HTR-8/SVneo (cell line): ENCODE measurements around the gene TMEM266.

ENCODE experiments used
- DNase-seq: peaks from one replicate; pipeline ENCODE4 v3.0.0; 2011; ENCODE audit warnings: low spot score, mixed read lengths; ENCODE audit not compliant: insufficient read length
- FAIRE-seq: peaks from 2 replicates; lab custom pipeline; 2011; peaks lifted over from hg19 to GRCh38; lab: Jason Lieb, UNC

Gene TMEM266

DNA sequence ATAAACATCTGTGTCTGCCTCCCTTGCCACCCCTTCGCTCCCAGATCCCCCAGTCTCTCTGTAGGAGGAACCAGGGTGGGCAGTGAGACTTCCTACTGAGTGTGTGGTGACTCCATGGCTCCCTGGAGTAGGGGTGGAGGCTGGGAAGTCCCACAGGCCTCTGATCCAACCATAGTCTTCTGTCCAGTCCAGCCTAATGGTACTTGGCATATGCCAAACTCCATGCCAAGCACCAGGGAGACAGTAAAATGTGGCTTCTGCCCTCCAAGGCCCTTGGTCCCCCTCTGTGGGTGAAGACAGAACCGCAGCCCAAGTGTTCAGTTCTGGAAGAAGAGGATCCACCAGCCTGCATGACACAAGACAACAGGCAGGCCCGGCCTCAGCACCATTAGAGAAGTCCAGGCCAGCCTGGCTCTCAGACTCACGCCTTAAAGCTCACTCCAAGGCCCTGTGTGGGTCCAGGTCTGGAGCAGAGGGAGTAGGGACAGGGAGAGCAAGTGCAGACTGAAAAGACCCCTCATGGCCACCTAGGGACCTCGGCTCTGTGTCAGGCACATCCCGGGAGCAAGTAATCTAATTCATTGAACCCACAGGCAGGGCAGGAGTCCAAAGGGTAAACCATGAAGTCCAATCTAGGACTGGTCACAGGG, 138.8 kb downstream of the TMEM266 start:
- DNase-seq (no peak), FAIRE-seq (no peak)

DNA sequence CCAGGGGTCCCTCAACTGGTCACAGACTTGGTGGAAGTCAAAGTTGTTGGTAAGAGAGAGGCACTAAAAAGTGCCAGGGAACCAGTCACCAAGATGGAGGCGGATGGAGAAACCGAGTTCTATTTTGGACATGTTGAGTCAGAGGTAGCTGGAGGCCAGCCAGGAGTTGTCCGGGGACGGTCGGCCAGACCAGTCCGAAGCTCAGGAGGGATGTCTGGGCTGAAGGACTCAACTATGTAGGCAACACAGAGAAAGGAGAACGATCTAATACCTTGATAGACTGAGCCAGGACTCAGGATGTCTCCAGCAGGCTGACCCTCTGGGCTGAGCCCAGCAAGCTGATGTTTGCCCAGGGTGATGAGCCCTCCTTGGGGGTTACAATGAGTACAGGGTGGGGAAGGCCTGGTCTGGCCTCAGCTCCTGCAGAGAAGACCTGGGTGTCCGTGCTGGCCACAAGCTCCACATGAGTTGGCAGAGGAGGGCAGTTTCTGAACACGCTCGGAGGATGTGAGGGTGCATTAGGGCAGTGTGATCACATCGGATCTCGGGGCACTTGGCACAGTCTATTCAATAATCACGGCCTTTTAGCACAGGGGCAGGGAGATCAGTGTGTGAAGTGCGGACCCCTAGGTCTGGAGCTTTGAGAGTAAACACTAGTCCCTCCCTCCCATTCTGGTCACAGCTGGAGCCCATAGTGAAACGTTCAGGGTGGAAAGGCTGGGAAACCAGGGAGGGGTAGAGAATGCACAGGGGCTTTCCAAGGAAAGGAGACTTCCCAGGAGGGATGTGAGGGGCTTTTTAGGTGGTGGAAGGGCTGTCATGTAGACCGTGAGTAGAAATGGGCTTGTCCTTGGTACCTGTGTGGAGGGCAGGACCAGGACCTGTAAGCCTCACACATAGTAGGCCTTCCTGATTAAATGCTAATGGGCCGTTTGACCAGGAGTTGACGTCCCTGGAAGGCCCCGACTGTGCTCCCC, 139.6 kb downstream of the TMEM266 start:
- DNase-seq (no peak), FAIRE-seq (no peak)

DNA sequence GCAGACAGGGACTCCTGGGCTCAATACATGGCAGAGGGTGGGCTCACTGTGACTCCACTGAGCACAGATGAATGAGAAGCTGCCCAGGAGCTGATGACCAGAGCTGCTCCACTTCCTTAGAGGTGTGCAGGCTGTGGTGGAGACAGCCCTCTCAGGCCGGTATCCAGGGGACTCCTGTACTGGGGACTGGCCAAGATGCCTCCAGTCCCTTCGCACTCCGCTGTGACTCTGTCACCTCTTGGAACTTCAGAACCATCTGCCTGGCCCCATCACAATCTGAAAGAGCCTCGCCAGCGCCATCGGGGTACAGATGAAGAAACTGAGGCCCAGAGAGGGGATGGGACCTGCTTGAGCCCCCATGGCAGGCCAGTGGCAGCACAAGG, 140.3 kb downstream of the TMEM266 start:
- DNase-seq, result no peak
- FAIRE-seq, result no peak

DNA sequence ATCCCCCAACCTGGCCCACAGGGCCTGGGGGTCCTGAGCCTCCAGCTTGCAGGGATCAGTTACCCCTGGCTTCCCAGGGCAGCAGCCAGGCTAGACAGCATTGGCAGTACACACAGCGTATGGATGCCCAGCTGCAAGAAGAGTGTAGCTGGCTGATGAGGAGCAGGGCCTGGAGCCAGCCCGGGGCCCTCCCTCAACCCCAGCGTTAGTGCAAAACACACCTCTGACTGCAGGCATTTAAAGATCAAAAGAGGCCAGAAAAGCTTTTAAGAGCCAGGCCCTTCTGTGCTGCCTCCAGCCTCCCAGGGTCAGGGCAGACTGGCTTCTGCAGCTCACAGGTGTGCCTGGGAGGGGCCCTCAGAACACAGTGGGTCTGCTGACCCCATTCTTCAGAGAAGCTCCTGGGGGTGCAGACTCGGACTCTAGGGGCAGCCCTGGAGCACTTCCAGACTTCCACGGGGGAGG, 140.9 kb downstream of the TMEM266 start:
- no peak for DNase-seq
- FAIRE-seq, result no peak

DNA sequence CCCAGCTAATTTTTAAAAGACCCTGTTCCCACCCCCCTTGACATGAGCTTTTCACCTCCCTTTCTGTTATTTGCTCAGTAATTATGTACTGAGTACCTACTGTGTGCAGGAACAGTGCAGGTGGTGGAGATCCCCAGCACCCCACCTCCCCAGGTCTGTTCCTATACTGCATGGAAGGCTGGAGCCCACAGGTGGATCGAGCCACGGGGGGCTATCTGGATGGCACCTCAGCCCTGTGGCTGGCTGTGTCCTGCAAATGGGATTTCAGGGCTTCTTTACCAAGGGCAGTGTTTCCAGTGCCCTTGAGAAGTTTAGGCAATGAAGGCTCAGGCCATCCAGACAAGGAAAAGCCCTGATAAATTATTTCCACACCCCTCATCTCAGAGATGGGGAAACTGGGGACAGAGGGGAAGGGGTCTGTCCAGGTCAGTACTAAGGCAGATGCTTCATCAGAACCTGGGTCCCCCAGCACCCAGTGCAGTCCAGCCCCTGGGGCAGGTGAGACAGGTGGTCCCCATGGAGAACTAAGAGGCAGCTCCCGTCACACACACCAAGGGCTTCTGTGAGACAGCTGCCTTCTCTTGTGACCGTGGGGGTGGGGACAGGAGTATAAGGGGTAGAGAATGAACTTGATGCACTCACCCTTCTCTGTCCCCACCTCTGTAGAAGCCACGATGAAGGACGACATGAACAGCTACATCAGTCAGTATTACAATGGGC, 141.9 kb downstream of the TMEM266 start:
- DNase-seq (no peak), FAIRE-seq (no peak)

DNA sequence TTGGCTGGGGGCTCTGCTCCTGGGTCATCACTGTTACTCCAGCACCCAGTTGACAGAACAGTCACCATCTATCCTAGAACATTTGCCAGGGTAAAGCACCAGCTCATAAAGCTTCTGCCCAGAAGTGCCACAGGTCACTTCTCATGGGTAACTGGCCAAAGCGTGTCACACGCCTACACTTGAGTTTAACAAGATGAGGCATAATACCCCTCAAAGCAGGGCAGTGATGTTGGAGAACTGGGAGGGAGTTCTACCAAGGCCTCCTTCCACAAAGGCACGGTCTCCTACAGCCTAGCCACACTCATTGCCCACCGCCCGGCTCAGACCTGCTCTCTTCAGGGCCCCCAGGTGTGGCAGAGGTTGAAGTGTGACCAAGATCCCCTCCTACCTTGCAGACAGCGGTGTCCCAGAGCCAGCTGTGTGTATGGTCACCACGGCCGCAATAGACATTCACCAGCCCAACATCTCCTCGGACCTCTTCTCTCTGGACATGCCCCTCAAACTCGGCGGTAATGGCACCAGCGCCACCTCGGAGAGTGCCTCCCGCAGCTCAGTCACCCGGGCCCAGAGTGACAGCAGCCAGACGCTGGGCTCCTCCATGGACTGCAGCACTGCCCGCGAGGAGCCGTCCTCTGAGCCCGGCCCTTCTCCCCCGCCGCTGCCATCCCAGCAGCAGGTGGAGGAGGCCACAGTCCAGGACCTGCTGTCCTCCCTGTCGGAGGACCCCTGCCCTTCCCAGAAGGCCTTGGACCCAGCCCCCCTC, 143.7 kb downstream of the TMEM266 start:
- no peak for DNase-seq
- no peak for FAIRE-seq

DNA sequence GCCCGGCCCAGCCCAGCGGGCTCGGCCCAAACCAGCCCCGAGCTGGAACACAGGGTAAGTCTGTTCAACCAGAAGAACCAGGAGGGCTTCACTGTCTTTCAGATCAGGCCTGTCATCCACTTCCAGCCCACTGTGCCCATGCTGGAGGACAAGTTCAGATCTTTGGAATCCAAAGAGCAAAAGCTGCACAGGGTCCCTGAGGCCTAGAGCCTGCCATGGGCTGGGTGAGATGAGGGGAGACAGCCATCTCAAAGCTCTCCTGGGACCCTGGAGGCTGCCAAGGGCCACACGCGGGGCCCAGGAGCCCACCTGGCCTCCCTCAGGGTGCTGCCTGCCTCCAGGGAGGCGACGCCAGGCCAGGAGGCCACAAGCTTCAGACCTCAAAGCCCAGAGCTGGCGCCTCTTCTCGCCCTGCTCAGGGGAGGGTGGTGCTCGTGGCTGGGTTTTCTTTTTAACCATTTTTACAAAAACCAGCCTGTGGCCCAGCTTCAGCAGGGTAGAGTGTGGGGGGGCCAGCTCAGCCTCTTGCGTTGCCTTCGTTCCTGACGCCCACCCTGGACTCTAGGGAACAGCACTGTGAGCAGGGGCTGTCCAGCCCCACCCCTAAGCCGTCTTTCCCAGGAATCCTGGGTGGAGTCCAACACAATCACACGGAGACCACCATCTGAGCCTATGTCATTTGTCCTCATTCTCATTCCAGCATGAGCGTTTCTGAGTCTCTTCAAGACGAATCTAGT, 144.5 kb downstream of the TMEM266 start:
- FAIRE-seq, result no peak
- no peak for DNase-seq

DNA sequence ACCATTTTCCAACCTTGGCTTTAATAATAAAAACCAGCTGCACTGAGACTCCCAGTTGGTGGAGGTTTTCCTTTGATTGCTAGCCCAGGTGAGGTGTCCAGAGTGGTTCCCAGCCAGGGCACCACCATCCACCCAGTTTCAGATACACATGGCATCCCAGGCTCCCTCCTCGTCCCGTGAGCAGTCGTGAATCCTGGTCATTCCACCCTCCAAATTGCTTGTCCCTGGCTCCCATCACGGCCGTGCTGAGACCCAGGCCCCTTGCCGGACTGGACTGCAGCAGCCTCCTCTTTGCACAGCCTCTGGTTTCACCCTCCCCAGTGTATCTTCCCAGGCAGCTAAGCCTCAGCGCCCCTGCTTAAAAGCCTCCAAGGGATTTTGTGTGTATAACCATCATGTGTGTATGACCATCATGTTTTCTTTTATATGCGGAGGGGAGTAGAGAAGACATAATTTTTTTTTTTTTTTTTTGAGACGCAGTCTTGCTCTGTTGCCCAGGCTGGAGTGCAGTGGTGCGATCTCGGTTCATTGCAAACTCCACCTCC, 145.2 kb downstream of the TMEM266 start:
- FAIRE-seq, result no peak
- DNase-seq, result no peak

DNA sequence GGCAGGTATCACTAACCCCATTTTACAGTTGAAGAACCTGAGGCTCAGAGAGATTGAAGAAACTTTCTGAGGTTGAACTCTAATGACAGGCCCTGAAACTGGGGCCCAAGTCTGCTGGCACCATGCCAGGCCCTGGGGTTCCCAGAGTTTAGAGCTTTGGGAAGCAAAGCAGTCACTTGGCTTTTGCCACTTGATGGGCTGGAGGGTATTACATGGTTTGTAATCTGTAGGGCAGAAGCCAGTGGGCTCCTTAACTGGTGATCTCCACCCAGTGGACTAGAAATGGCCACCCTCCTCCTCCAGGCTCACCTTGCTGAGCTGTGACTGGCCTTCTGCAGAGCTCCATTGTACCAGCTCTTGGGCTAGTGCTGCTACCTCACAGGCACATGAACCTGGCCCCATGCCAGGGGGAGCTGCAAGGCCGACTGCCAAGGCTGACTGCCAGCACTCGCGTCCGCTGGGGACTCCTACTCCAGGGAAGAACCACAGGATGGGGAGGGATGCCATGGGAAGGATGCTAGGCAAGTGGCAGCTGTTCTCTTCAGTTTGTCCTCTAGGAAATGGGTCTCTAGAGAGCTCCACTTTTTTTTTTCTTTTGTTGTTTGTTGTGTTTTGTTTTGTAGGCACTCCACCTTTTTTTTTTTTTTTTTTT, 146.7 kb downstream of the TMEM266 start:
- DNase-seq (no peak), FAIRE-seq (no peak)

DNA sequence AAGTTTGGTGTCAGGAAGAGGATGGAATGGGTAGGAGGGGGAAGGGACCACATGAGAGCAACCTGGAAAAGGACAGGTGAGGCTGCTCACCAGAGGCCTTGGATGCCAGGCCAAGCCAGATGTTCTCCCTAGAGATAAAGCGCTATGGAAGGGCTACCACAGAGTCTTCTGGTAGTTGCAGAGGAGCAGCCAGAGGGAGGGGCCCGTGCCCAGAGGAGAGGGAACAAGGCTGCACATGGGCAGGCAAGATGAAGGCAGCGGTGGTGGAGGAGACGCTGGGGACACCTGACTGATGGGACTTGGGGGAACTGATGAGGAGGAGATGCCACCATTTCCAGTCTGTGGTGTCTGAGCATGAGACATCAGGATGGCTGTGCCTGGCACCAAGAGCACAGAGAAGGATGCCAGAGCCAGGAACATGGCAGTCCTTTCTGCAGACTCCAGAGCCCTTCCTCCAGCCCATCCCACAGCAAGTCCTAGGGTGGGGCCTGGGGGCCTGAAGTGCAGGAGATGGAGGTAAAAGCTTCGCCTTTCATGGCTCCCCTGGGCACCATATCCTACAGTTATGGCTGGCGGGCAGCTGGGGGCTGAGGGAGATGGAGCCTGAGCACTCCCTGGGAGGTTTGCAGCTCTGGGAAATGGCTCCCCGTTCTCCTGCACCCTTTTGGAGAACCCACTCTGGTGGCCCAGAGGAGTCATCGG, 148.4 kb downstream of the TMEM266 start:
- no peak for FAIRE-seq
- no peak for DNase-seq

DNA sequence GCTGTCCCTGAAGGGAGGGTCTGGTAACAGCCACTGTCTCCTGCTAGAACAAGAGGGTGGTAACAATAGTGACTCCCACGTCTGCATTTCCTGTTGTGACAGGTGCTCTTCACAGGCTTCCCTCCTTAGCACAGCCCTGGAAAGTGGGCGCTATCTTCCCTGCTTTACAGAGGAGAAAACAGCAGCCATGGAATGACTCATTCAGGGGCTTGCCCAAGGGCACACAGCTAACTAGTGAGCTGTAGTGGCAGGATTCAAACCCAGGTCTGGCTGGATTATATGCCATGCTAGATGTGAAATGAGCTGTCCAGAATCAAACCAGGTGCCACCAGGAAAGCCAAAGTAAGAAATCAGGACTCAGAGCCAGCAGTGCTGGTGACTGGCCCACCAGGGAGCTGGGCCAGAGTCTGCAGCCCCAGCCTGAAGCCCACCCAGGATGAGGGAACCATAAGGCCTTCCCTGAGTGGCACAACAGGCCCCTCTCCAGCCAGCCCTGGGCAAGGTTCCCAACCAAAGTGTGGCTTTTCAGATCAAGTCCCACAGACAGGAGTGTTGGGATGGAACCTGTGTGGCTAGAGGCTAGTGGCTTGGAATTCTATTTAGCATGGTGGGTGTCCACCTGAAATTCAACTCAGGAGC, 149.1 kb downstream of the TMEM266 start:
- no peak for DNase-seq
- FAIRE-seq, result no peak

DNA sequence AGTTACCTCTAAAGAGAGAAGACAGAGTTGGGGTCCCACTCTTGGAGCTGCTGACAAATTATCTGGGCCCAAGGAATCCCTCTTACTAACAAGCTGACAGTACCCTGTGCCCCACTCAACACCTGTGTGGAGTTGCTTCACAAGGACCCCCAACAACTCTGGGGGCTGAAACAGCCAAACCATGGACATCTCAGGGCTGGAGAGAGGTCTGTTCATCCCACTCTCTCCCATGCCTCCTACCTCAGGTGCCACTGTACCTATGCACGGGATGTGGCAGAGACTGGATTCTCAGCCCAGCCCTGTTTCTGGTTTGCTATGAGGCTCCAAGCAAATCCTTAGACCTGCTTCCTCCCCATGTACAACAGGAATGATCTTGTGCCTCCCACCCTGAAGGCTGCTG, 149.7 kb downstream of the TMEM266 start:
- no peak for DNase-seq
- no peak for FAIRE-seq

DNA sequence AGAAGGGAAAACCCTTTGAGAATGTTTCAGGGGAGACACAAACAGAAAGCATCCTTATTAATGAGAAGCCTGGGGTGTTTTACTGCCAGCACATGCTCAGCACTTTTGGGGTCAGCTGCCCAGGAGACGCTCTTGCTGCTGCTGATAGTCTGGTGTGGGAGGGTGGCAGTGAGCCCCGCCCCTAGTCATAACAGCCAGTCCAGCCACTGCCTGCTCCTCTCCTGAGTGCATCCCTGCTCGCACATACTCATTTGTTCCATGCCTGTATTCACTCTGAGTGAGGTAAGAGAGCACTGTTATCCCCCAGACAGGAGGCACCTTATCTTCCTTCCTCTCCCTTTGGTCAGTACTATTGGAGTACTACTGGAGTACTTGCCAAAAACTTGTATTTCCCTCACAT, 150.2 kb downstream of the TMEM266 start:
- FAIRE-seq, result no peak
- no peak for DNase-seq

DNA sequence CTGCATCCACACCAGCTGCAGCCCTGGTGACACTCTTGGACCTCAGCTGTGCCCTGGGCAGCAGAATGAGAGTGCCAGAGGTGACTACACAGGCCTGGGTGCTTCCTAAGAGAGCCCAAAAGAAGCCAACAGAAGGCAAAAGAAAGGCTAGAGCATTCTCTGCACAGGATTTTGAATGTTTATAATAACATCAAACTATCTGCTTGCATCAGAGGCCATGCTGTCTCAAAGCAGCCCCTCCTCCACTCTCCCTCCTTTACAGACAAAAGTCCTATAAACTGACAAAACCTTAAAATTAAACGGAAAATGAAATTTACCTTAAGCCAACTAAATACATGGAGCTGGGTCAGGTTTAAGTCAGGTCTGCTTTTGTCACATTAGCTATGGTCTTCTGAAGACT, 155.8 kb downstream of the TMEM266 start:
- FAIRE-seq (no peak), DNase-seq (no peak)

DNA sequence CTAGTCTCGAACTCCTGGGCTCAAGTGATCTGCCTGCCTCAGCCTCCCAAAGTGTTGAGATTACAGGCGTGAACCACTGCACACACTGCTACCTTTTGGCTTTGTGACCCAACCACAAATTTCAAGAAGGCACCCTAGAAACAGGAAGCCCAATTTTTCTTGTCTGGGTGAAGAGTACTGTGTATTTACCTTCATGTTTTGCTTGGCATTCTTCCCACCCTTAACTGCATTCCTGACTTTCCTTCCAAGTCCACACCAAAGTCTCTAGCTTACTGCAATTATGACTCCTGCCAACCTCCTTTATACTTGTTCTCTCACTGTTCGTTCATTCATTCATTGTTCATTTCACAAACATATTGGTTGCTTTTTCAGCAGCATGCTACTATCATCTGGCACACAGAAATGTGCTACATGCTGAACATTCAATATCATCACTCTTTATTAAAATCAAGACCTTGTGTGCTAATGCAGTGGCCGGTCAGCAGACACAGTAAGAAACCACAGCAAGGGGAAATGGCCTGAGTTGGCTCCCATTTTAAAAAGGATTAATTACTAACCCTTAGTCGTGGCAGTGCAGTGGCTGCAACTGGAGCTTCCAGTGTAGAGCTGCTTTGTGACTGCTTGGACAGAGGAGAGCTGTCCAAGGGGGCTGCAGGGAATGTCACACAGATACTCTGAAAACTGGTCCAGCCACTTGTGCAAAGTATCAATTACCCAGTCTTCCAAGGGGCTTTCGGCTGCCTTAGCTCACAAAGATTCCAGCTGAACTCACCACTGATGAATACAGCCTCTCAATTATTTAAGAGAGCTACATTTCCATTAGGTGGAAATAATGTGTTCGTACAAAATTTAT, 157.5 kb downstream of the TMEM266 start:
- no peak for FAIRE-seq
- no peak for DNase-seq

DNA sequence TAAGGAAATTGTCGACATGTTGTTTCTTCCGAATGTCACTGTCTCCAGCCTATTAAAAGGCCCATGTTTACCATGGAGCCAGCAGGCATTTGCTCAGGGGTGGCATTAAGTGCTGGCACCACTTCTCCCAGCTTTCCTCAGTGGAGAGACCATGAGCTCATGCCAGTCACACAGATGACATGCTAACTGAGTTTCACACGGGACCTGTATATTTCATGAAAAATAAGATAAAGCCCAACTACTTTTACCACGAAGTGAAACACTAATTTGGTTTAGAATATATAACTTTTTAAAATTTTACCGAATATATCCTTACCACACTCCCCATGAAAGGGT, 158.1 kb downstream of the TMEM266 start:
- DNase-seq, result no peak
- FAIRE-seq, result no peak
